IMR-90 (cell line): ENCODE data around the gene C10orf95. TPM values are rescaled to one million over a fixed set of nuclear protein-coding genes. Genes with fewer than 3 reads are reported as not detected.

ENCODE experiments used
- ATAC-seq: fragments of 200-7000 bp; cut with Tn5 transposase; 2 replicates; pipeline ENCODE4 v1.9.1; 2020; ENCODE audit warnings: low read depth, mild to moderate bottlenecking, moderate library complexity
- BruUV-seq: library from RNA; stranded (reverse); fragments of 400-500 nt; replicated peaks from 2 replicates; lab custom pipeline; 2021; lab: Mats Ljungman, UMichigan
- CTCF ChIA-PET: fragments of 300-600 bp; formaldehyde crosslinking; extraction: SDS; loops from one replicate; lab custom pipeline; 2021; ENCODE audit warnings: antibody characterized with exemption; lab: Yijun Ruan, JAX
- POLR2A ChIA-PET: fragments of 300-600 bp; sonication (Branson Sonifier 250); formaldehyde crosslinking; loops from one replicate; lab custom pipeline; 2022; ENCODE audit warnings: antibody characterized with exemption; ENCODE audit not compliant: unreplicated experiment; lab: Charles Lee
- DNase-seq: peaks from one replicate; pipeline ENCODE4 v3.0.0; 2013
- H2AFZ ChIP-seq: replicated peaks from 2 replicates; pipeline ENCODE3; 2013; ENCODE audit warnings: low read length, mild to moderate bottlenecking; ENCODE audit not compliant: poor library complexity
- H2AK5ac ChIP-seq: 2 replicates; pipeline ENCODE4 v1.6.1; 2013; ENCODE audit warnings: low read depth, low read length, inconsistent platforms
- H2AK9ac ChIP-seq: replicated peaks from 2 replicates; pipeline ENCODE3; 2013; ENCODE audit warnings: mild to moderate bottlenecking, low read depth, low read length, moderate library complexity; ENCODE audit not compliant: poor library complexity
- H2BK120ac ChIP-seq: 2 replicates; pipeline ENCODE4 v1.6.1; 2013; ENCODE audit warnings: low read depth, low read length, inconsistent platforms
- H2BK15ac ChIP-seq: 3 replicates; pipeline ENCODE4 v1.6.1; 2013; ENCODE audit warnings: low read depth, low read length, inconsistent platforms
- H2BK20ac ChIP-seq: 2 replicates; pipeline ENCODE4 v1.6.1; 2013; ENCODE audit warnings: low read depth, mild to moderate bottlenecking, inconsistent platforms, low read length, moderate library complexity
- H2BK5ac ChIP-seq: 2 replicates; pipeline ENCODE4 v1.6.1; 2013; ENCODE audit warnings: mild to moderate bottlenecking, low read depth, low read length, inconsistent platforms; ENCODE audit not compliant: poor library complexity, severe bottlenecking
- H3K14ac ChIP-seq: replicated peaks from 2 replicates; pipeline ENCODE4 v1.6.1; 2013; ENCODE audit warnings: low read depth, low read length, inconsistent platforms
- H3K18ac ChIP-seq: 2 replicates; pipeline ENCODE4 v1.6.1; 2013; ENCODE audit warnings: low read depth, low read length, control low read depth
- H3K23ac ChIP-seq: 2 replicates; pipeline ENCODE4 v1.6.1; 2013; ENCODE audit warnings: low read depth, low read length, inconsistent platforms
- H3K27ac ChIP-seq: 2 replicates; pipeline ENCODE4 v1.5.1; 2013; ENCODE audit warnings: mild to moderate bottlenecking, control low read depth, low read length; ENCODE audit not compliant: insufficient read depth
- H3K27me3 ChIP-seq: 2 replicates; pipeline ENCODE4 v1.6.1; 2013; ENCODE audit warnings: low read length; ENCODE audit not compliant: control insufficient read depth, insufficient read depth
- H3K36me3 ChIP-seq: 2 replicates; pipeline ENCODE4 v1.6.1; 2013; ENCODE audit warnings: low read length, mixed read lengths; ENCODE audit not compliant: control insufficient read depth, insufficient read depth
- H3K4ac ChIP-seq: 2 replicates; pipeline ENCODE4 v1.6.1; 2013; ENCODE audit warnings: low read depth, low read length, inconsistent platforms
- H3K4me1 ChIP-seq: 2 replicates; pipeline ENCODE4 v1.6.1; 2013; ENCODE audit warnings: low read length, mixed read lengths; ENCODE audit not compliant: control insufficient read depth, insufficient read depth
- H3K4me2 ChIP-seq: 2 replicates; pipeline ENCODE4 v1.6.1; 2013; ENCODE audit warnings: low read depth, mild to moderate bottlenecking, control low read depth, low read length, moderate library complexity
- H3K4me3 ChIP-seq: 2 replicates; pipeline ENCODE4 v1.5.1; 2013; ENCODE audit warnings: low read depth, mild to moderate bottlenecking, control low read depth, low read length, moderate library complexity; ENCODE audit not compliant: insufficient read depth
- H3K56ac ChIP-seq: 2 replicates; pipeline ENCODE4 v1.6.1; 2013; ENCODE audit warnings: low read length, inconsistent platforms; ENCODE audit not compliant: insufficient read depth; ENCODE audit errors: extremely low read depth
- H3K79me1 ChIP-seq, 2 experiments: 2 replicates each; pipeline ENCODE4 v1.6.1; 2013; ENCODE audit warnings: low read length in 2 of 2, inconsistent platforms in 1 of 2, low read depth in 1 of 2
- H3K9ac ChIP-seq: 2 replicates; pipeline ENCODE4 v1.6.1; 2013; ENCODE audit warnings: low read depth, low read length, control low read depth
- H3K9me1 ChIP-seq: 2 replicates; pipeline ENCODE4 v1.6.1; 2013; ENCODE audit warnings: low read length, inconsistent platforms; ENCODE audit not compliant: insufficient read depth
- H3K9me3 ChIP-seq: 2 replicates; pipeline ENCODE4 v1.6.1; 2013; ENCODE audit warnings: low read length; ENCODE audit not compliant: control insufficient read depth, insufficient read depth
- H4K20me1 ChIP-seq: 2 replicates; pipeline ENCODE4 v1.6.1; 2013; ENCODE audit warnings: low read length, inconsistent platforms; ENCODE audit not compliant: insufficient read depth
- H4K5ac ChIP-seq: 2 replicates; pipeline ENCODE4 v1.6.1; 2013; ENCODE audit warnings: mild to moderate bottlenecking, low read depth, low read length, control low read depth
- H4K8ac ChIP-seq, 2 experiments: 2 replicates each; pipeline ENCODE4 v1.6.1; 2013; ENCODE audit warnings: low read depth in 2 of 2, low read length in 2 of 2, control low read depth in 1 of 2, inconsistent platforms in 1 of 2
- H4K91ac ChIP-seq: 2 replicates; pipeline ENCODE4 v1.6.1; 2013; ENCODE audit warnings: low read depth, low read length, inconsistent platforms; ENCODE audit not compliant: insufficient read depth
- BHLHE40 ChIP-seq: fragments of 150-350 bp; IDR thresholded peaks from 2 replicates; pipeline ENCODE4 v1.6.1; 2016; ENCODE audit warnings: mild to moderate bottlenecking, low read depth, low read length
- CEBPB ChIP-seq: IDR thresholded peaks from 2 replicates; pipeline ENCODE4 v1.6.1; 2012; ENCODE audit warnings: low read depth, low read length, improper control_type of control experiment
- CHD1 ChIP-seq: IDR thresholded peaks from 2 replicates; pipeline ENCODE4 v1.6.1; 2012; ENCODE audit warnings: low read depth, low read length, improper control_type of control experiment
- FOS ChIP-seq: fragments of 150-350 bp; IDR thresholded peaks from 2 replicates; pipeline ENCODE4 v1.6.1; 2016; ENCODE audit warnings: low read depth, low read length
- MAFK ChIP-seq: IDR thresholded peaks from 2 replicates; pipeline ENCODE4 v1.6.1; 2012; ENCODE audit warnings: low read depth, low read length, improper control_type of control experiment
- MAZ ChIP-seq: IDR thresholded peaks from 2 replicates; pipeline ENCODE4 v1.6.1; 2012; ENCODE audit warnings: low read depth, mild to moderate bottlenecking, low read length, improper control_type of control experiment, moderate library complexity, borderline replicate concordance
- MXI1 ChIP-seq: IDR thresholded peaks from 2 replicates; pipeline ENCODE4 v1.6.1; 2012; ENCODE audit warnings: low read depth, mild to moderate bottlenecking, low read length, moderate library complexity, borderline replicate concordance
- NFE2L2 ChIP-seq: fragments of 150-350 bp; IDR thresholded peaks from 2 replicates; pipeline ENCODE4 v1.6.1; 2016; ENCODE audit warnings: low read depth, mild to moderate bottlenecking, low read length
- POLR2A ChIP-seq: IDR thresholded peaks from 2 replicates; pipeline ENCODE4 v1.6.1; 2012; ENCODE audit warnings: mild to moderate bottlenecking, low read depth, low read length
- RAD21 ChIP-seq: IDR thresholded peaks from 2 replicates; pipeline ENCODE4 v1.6.1; 2012; ENCODE audit warnings: low read length, improper control_type of control experiment
- RCOR1 ChIP-seq: IDR thresholded peaks from 2 replicates; pipeline ENCODE4 v1.6.1; 2012; ENCODE audit warnings: mild to moderate bottlenecking, low read length, improper control_type of control experiment; ENCODE audit not compliant: insufficient replicate concordance
- RFX5 ChIP-seq: IDR thresholded peaks from 2 replicates; pipeline ENCODE4 v1.8.0; 2012; ENCODE audit warnings: low read depth, mild to moderate bottlenecking, low read length, moderate library complexity
- SMC3 ChIP-seq: fragments of 150-350 bp; IDR thresholded peaks from 2 replicates; pipeline ENCODE4 v1.6.1; 2016; ENCODE audit warnings: low read depth, mild to moderate bottlenecking, antibody characterized with exemption, low read length, moderate library complexity
- USF2 ChIP-seq: fragments of 150-350 bp; IDR thresholded peaks from 2 replicates; pipeline ENCODE4 v1.6.1; 2017; ENCODE audit warnings: mild to moderate bottlenecking, antibody characterized with exemption, low read length, low read depth
- WGBS, 2 experiments: methylation state at CpG; one replicate each; pipeline versions ENCODE4 v1.1.5 to v1.1.7; 2013; ENCODE audit warnings: missing lambda C conversion rate in 2 of 2; ENCODE audit not compliant: insufficient read length in 1 of 2; ENCODE audit errors: extremely low coverage in 2 of 2; 5-methylcytosine and 5-hydroxymethylcytosine counted together
- dilution Hi-C: fragments of 300-500 bp; cut with HindIII; formaldehyde crosslinking; loops from one replicate; pipeline ENCODE4 v1.14.3; 2018; ENCODE audit warnings: low sequenced_read_pairs; ENCODE audit not compliant: unreplicated experiment
- in situ Hi-C: fragments of 300-500 bp; cut with MboI; formaldehyde crosslinking; loops from 3 replicates; pipeline ENCODE4 v1.14.3; 2019; ENCODE audit warnings: low sequenced_read_pairs, inconsistent platforms, mixed read lengths
- intact Hi-C: fragments of 100-400 bp; cut with micrococcal nuclease; formaldehyde crosslinking; loops from 2 replicates; pipeline ENCODE4 v1.10.0; 2022
- polyA plus RNA-seq, 3 experiments: library from polyadenylated mRNA; depleted of rRNA; stranded (reverse); fragments of >200 nt; gene quantifications; 2 replicates each; pipeline ENCODE4 v1.2.3, GENCODE V29; 2012; ENCODE audit warnings: low replicate concordance in 1 of 3
- total RNA-seq: library from RNA; depleted of rRNA; stranded (reverse); fragments of >200 nt; gene quantifications from 2 replicates; pipeline ENCODE4 v1.2.3, GENCODE V29; 2012
- TF ChIP-seq, protein P1 (sequence below): fragments of 150-350 bp; IDR thresholded peaks from 2 replicates; pipeline ENCODE4 v1.6.1; 2016; ENCODE audit warnings: low read depth, mild to moderate bottlenecking, low read length, moderate library complexity, borderline replicate concordance

C10orf95 gene
- total and polyA plus RNA-seq, 2 of the 4 experiments (the other 2 are of a cell fraction), result not detected

- CTCF ChIA-PET, result no interaction called here
- Histone ChIP-seq H3K9ac (no peak overlapping the region), H3K23ac (no peak overlapping the region), H2AFZ (no peak overlapping the region), H3K36me3 (no peaks in the 10 kb centered on the region), H3K4ac (no peak overlapping the region), H4K8ac (no peak overlapping the region; a peak in 1 of 4 replicates), H4K91ac (no peak overlapping the region), H3K79me1 (peaks cover 0 to 4% of the 10 kb centered on the region in 2 experiments; a peak in 1 of 4 replicates), H3K4me1 (peaks cover 8% of the 10 kb centered on the region; the same call in 1 of the 2 replicates), H3K9me3 (no peaks in the 10 kb centered on the region), H3K14ac (no peak overlapping the region), H2AK9ac (no peak overlapping the region), H3K56ac (no peak overlapping the region), H2BK5ac (no peak overlapping the region), H2AK5ac (no peak overlapping the region), H2BK120ac (no peak overlapping the region), H4K5ac (no peak overlapping the region), H3K4me3 (no peak overlapping the region), H3K27me3 (peaks cover 68% of the 10 kb centered on the region), H3K4me2 (no peak overlapping the region), H4K20me1 (no peaks in the 10 kb centered on the region), H3K18ac (no peak overlapping the region), H2BK15ac (no peak overlapping the region), H3K27ac (no peak overlapping the region), H2BK20ac (no peak overlapping the region), H3K9me1 (peaks cover 11% of the 10 kb centered on the region; the same call in 1 of the 2 replicates)
- in situ Hi-C loops (no loop called here), dilution Hi-C loops (no loop called here), intact Hi-C loops (no loop called here)
- 93% methylated on average over 2 of the region's 14 CpGs; no CpG with 5 or more reads in 1 of the 2 experiments for WGBS, 2 experiments
- POLR2A ChIA-PET, result no interaction called here
- no peak for ATAC-seq
- DNase-seq, result no peak
- no TSS peak for BruUV-seq
- no peak for TF ChIP-seq POLR2A
- TF ChIP-seq RFX5, result no peak
- no peak for TF ChIP-seq MXI1
- no peak for TF ChIP-seq NFE2L2
- TF ChIP-seq, protein P1, sequence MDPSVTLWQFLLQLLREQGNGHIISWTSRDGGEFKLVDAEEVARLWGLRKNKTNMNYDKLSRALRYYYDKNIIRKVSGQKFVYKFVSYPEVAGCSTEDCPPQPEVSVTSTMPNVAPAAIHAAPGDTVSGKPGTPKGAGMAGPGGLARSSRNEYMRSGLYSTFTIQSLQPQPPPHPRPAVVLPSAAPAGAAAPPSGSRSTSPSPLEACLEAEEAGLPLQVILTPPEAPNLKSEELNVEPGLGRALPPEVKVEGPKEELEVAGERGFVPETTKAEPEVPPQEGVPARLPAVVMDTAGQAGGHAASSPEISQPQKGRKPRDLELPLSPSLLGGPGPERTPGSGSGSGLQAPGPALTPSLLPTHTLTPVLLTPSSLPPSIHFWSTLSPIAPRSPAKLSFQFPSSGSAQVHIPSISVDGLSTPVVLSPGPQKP, result no peak
- no peak for TF ChIP-seq RAD21
- TF ChIP-seq SMC3, result no peak
- TF ChIP-seq USF2, result no peak
- no peak for TF ChIP-seq CHD1
- TF ChIP-seq FOS, result no peak
- TF ChIP-seq BHLHE40, result no peak
- TF ChIP-seq MAFK, result no peak
- TF ChIP-seq RCOR1, result no peak
- no peak for TF ChIP-seq CEBPB
- no peak for TF ChIP-seq MAZ
These were observed 39.7 kb downstream of the C10orf95 start for GRCh38 chr10:102411341-102412255.
